H1 (cell line): ENCODE results near the gene PPP2R2C. TPM values are rescaled to one million over a fixed set of nuclear protein-coding genes. Genes with fewer than 3 reads are reported as not detected.
A peak's percentile ranks its signal among the peaks of the same experiment; 100 is the strongest.

Experiments
- CTCF ChIA-PET: fragments of 300-600 bp; sonication (Branson Sonifier 250); formaldehyde crosslinking; loops from one replicate; lab custom pipeline; 2021; ENCODE audit not compliant: partially characterized antibody; lab: Charles Lee
- POLR2A ChIA-PET: fragments of 300-600 bp; sonication (Branson Sonifier 250); formaldehyde crosslinking; loops from one replicate; lab custom pipeline; 2021; ENCODE audit warnings: inconsistent platforms; ENCODE audit not compliant: partially characterized antibody; lab: Charles Lee
- DNase-seq, 2 experiments: peaks; one replicate each; pipeline versions ENCODE4 v3.0.0 to v3.0.0-alpha.2; 2010 to 2022; ENCODE audit warnings: low spot score in 2 of 2, low read depth in 1 of 2, mixed read lengths in 1 of 2
- FAIRE-seq: peaks from 2 replicates; lab custom pipeline; 2011; peaks lifted over from hg19 to GRCh38; lab: Jason Lieb, UNC
- H2AFZ ChIP-seq: 2 replicates; pipeline ENCODE4 v1.8.1; 2012; ENCODE audit warnings: low read length, inconsistent platforms
- H2AK5ac ChIP-seq: 2 replicates; pipeline ENCODE4 v1.6.1; 2013; ENCODE audit warnings: low read depth, low read length
- H2BK120ac ChIP-seq: replicated peaks from 2 replicates; pipeline ENCODE3; 2013; ENCODE audit warnings: low read depth, low read length, inconsistent platforms
- H2BK12ac ChIP-seq: 2 replicates; pipeline ENCODE4 v1.6.1; 2013; ENCODE audit warnings: low read depth, low read length
- H2BK15ac ChIP-seq: 2 replicates; pipeline ENCODE4 v1.6.1; 2013; ENCODE audit warnings: low read length
- H2BK20ac ChIP-seq: 2 replicates; pipeline ENCODE4 v1.6.1; 2013; ENCODE audit warnings: low read length
- H2BK5ac ChIP-seq: 2 replicates; pipeline ENCODE4 v1.6.1; 2013; ENCODE audit warnings: low read depth, low read length
- H3K14ac ChIP-seq: 2 replicates; pipeline ENCODE4 v1.6.1; 2013; ENCODE audit warnings: inconsistent platforms; ENCODE audit not compliant: insufficient read length
- H3K18ac ChIP-seq: 2 replicates; pipeline ENCODE4 v1.6.1; 2013; ENCODE audit warnings: low read length; ENCODE audit errors: extremely low read depth
- H3K23ac ChIP-seq: 2 replicates; pipeline ENCODE4 v1.6.1; 2013; ENCODE audit warnings: inconsistent platforms; ENCODE audit not compliant: insufficient read length
- H3K23me2 ChIP-seq: 2 replicates; pipeline ENCODE4 v1.6.1; 2013; ENCODE audit warnings: low read depth, low read length
- H3K27ac ChIP-seq: 2 replicates; pipeline ENCODE4 v1.6.1; 2011; ENCODE audit warnings: low read depth, low read length, inconsistent platforms
- H3K27me3 ChIP-seq, 4 experiments: replicated peaks in 1 of 4; 1 replicate in 1 of 4; 2 replicates in 3 of 4; pipeline versions ENCODE4 v1.6.1 to v1.8.1; 2011 to 2013; ENCODE audit warnings: low read length in 3 of 4, mild to moderate bottlenecking in 3 of 4, inconsistent platforms in 2 of 4, mixed read lengths in 2 of 4, moderate library complexity in 1 of 4; ENCODE audit not compliant: control insufficient read depth in 3 of 4, insufficient read depth in 3 of 4; ENCODE audit errors: extremely low read depth in 1 of 4
- H3K36me3 ChIP-seq, 4 experiments: 2 replicates each; pipeline versions ENCODE4 v1.6.1 to v1.8.1; 2011 to 2013; ENCODE audit warnings: mild to moderate bottlenecking in 4 of 4, low read length in 3 of 4, moderate library complexity in 2 of 4, control low read depth in 1 of 4, inconsistent platforms in 1 of 4; ENCODE audit not compliant: insufficient read depth in 4 of 4, control insufficient read depth in 2 of 4
- H3K4ac ChIP-seq: replicated peaks from 2 replicates; pipeline ENCODE3; 2013; ENCODE audit warnings: low read length, low read depth, mixed read lengths, inconsistent platforms; ENCODE audit not compliant: insufficient read length
- H3K4me1 ChIP-seq, 4 experiments: replicated peaks in 1 of 4; 1 replicate in 1 of 4; 2 replicates in 3 of 4; pipeline versions ENCODE4 v1.6.1 to v1.8.1; 2011 to 2013; ENCODE audit warnings: low read length in 3 of 4, inconsistent platforms in 2 of 4, mixed read lengths in 1 of 4; ENCODE audit not compliant: insufficient read depth in 4 of 4, control insufficient read depth in 3 of 4
- H3K4me2 ChIP-seq, 2 experiments: 2 replicates each; pipeline versions ENCODE4 v1.6.1 to v1.8.1; 2011 to 2013; ENCODE audit warnings: low read depth in 2 of 2, low read length in 2 of 2, control low read depth in 1 of 2, inconsistent platforms in 1 of 2, mild to moderate bottlenecking in 1 of 2; ENCODE audit not compliant: insufficient read depth in 1 of 2
- H3K4me3 ChIP-seq, 4 experiments: fragments of 200-600, 300-600 bp in 1 of 4; sonication (generic), shearing (Covaris generic), sonication (Bioruptor Twin) in 1 of 4; 2 replicates each; pipeline versions ENCODE4 v1.5.1 to v1.8.1; 2011 to 2016; ENCODE audit warnings: low read length in 4 of 4, low read depth in 3 of 4, control low read depth in 2 of 4, inconsistent platforms in 2 of 4, mild to moderate bottlenecking in 2 of 4, mixed read lengths in 1 of 4, moderate library complexity in 1 of 4; ENCODE audit not compliant: insufficient read depth in 2 of 4; ENCODE audit errors: extremely low read depth in 1 of 4
- H3K56ac ChIP-seq: replicated peaks from 2 replicates; pipeline ENCODE3; 2013; ENCODE audit warnings: low read depth, mild to moderate bottlenecking, mixed read lengths, low read length, inconsistent platforms; ENCODE audit not compliant: insufficient read length
- H3K79me1 ChIP-seq: 2 replicates; pipeline ENCODE4 v1.6.1; 2013; ENCODE audit warnings: low read depth, low read length, control low read depth
- H3K79me2 ChIP-seq, 2 experiments: 2 replicates each; pipeline versions ENCODE4 v1.6.1 to v1.8.1; 2012 to 2013; ENCODE audit warnings: low read length in 2 of 2, mild to moderate bottlenecking in 2 of 2, inconsistent platforms in 1 of 2; ENCODE audit not compliant: insufficient read depth in 2 of 2, control insufficient read depth in 1 of 2
- H3K9ac ChIP-seq, 4 experiments: replicated peaks in 1 of 4; 1 replicate in 1 of 4; 2 replicates in 3 of 4; pipeline versions ENCODE4 v1.6.1 to v1.8.1; 2011 to 2013; ENCODE audit warnings: low read depth in 3 of 4, low read length in 3 of 4, control low read depth in 2 of 4, mild to moderate bottlenecking in 2 of 4, moderate library complexity in 2 of 4, inconsistent platforms in 1 of 4; ENCODE audit errors: extremely low read depth in 1 of 4
- H3K9me3 ChIP-seq, 2 experiments: 2 replicates each; pipeline versions ENCODE4 v1.6.1 to v1.8.1; 2012 to 2013; ENCODE audit warnings: mild to moderate bottlenecking in 2 of 2, moderate library complexity in 2 of 2, control low read depth in 1 of 2, inconsistent platforms in 1 of 2, low read depth in 1 of 2, low read length in 1 of 2, mixed read lengths in 1 of 2; ENCODE audit not compliant: insufficient read depth in 2 of 2
- H4K20me1 ChIP-seq, 2 experiments: replicated peaks in 1 of 2; 2 replicates each; pipeline versions ENCODE3 to v1.8.1; 2011 to 2013; ENCODE audit warnings: inconsistent platforms in 2 of 2, low read length in 2 of 2, mild to moderate bottlenecking in 1 of 2; ENCODE audit not compliant: insufficient read depth in 2 of 2, control insufficient read depth in 1 of 2
- H4K5ac ChIP-seq: 2 replicates; pipeline ENCODE4 v1.6.1; 2013; ENCODE audit warnings: low read length, low read depth, mixed read lengths, inconsistent platforms; ENCODE audit not compliant: insufficient read length
- H4K8ac ChIP-seq: 2 replicates; pipeline ENCODE4 v1.8.0; 2013; ENCODE audit warnings: mild to moderate bottlenecking, moderate library complexity, low read length, inconsistent platforms; ENCODE audit not compliant: insufficient read depth; ENCODE audit errors: extremely low read depth
- H4K91ac ChIP-seq: replicated peaks from 2 replicates; pipeline ENCODE3; 2013; ENCODE audit warnings: low read length, mixed read lengths, inconsistent platforms; ENCODE audit not compliant: insufficient read length
- JUN ChIP-seq: IDR thresholded peaks from 2 replicates; pipeline ENCODE4 v1.6.1; 2011; ENCODE audit warnings: low read depth, mild to moderate bottlenecking, improper control_type of control experiment, low read length
- WGBS, 2 experiments: shearing (Covaris generic) in 1 of 2; methylation state at CpG; one replicate each; pipeline versions ENCODE4 v1.1.6 to v1.1.7; 2013 to 2015; ENCODE audit warnings: low lambda C conversion rate in 2 of 2, mixed read lengths in 2 of 2, inconsistent platforms in 1 of 2, low coverage in 1 of 2, missing lambda C conversion rate in 1 of 2; ENCODE audit not compliant: insufficient replicate concordance in 2 of 2, insufficient coverage in 1 of 2, insufficient read length in 1 of 2; ENCODE audit errors: extremely low coverage in 1 of 2, missing lambda C conversion rate in 1 of 2; 5-methylcytosine and 5-hydroxymethylcytosine counted together
- polyA plus RNA-seq, 7 experiments: library from polyadenylated mRNA; depleted of rRNA in 3 of 7; stranded (reverse) in 5 of 7; unstranded in 2 of 7; fragments of >200 nt in 5 of 7; fragments of 200-250 nt in 2 of 7; gene quantifications; 1 replicate in 5 of 7; 2 replicates in 1 of 7; 4 replicates in 1 of 7; pipeline versions ENCODE4 v1.2.1 to v1.2.3, GENCODE V29; 2011 to 2013; ENCODE audit warnings: missing spikeins in 2 of 7, mixed read lengths in 2 of 7
- total RNA-seq: library from RNA; stranded (reverse); fragmentation: NEBNext Ultra II Directional; extraction: Animal tissue kit (Norgen Biotek cat#: 25700); gene quantifications from 2 replicates; pipeline ENCODE4 v1.2.1, GENCODE V29; 2021

PPP2R2C gene
- total and polyA plus RNA-seq, 2 of the 8 experiments (the other 6 are each of a cell fraction or from before 2014, with no cell fraction given), result 6.4 TPM

GRCh38 chr4:6368096-6368495 lies 104.3 kb downstream of the PPP2R2C start:
- WGBS, 2 experiments, result 87% methylated on average over 10 of the region's 10 CpGs; no CpG with 5 or more reads in 1 of the 2 experiments
- FAIRE-seq (no peak), DNase-seq (no peak)
- no peak overlapping the region for H2BK120ac ChIP-seq
- H4K8ac ChIP-seq, result peak overlapping the region; percentile 17; the same call in 1 of the 2 replicates
- H2BK20ac ChIP-seq, result no peak overlapping the region; the same call in 1 of the 2 replicates
- H3K56ac ChIP-seq, result no peak overlapping the region
- no peaks in the 10 kb centered on the region for H3K79me2 ChIP-seq
- CTCF ChIA-PET, result no interaction called here
- H4K91ac ChIP-seq, result no peak overlapping the region
- H3K4me1 ChIP-seq, result peaks cover 2 to 14% (median 7%) of the 10 kb centered on the region in 4 experiments; a peak in 5 of 7 replicates
- H3K4ac ChIP-seq, result no peak overlapping the region
- no peak overlapping the region for H3K27ac ChIP-seq
- H3K18ac ChIP-seq, result no peak overlapping the region
- no peaks in the 10 kb centered on the region for H3K23me2 ChIP-seq
- no peak overlapping the region for H2BK5ac ChIP-seq
- POLR2A ChIA-PET, result interaction anchor here (1.2 kb wide), 1 partner anchor 12 kb away, joined by 3 read pairs; no protein-coding TSS in a partner anchor
- H3K36me3 ChIP-seq, result no peaks in the 10 kb centered on the region
- H3K4me3 ChIP-seq, result no peak overlapping the region
- no peak overlapping the region for H3K14ac ChIP-seq
- no peak overlapping the region for H2AK5ac ChIP-seq
- H3K9ac ChIP-seq, result no peak overlapping the region
- no peak overlapping the region for H3K4me2 ChIP-seq
- no peak for TF ChIP-seq JUN
- no peaks in the 10 kb centered on the region for H3K9me3 ChIP-seq
- H3K23ac ChIP-seq, result no peak overlapping the region
- no peak overlapping the region for H4K5ac ChIP-seq
- H3K27me3 ChIP-seq, result no peaks in the 10 kb centered on the region
- H2BK15ac ChIP-seq, result no peak overlapping the region
- no peaks in the 10 kb centered on the region for H3K79me1 ChIP-seq
- H2BK12ac ChIP-seq, result no peak overlapping the region
- H4K20me1 ChIP-seq, result peaks cover 2 to 8% of the 10 kb centered on the region in 2 experiments
- H2AFZ ChIP-seq, result no peak overlapping the region
